GM12874 (cell line): ENCODE measurements around the gene MRPL17.

Experiments used
- TF ChIP-seq, protein P1 (sequence below): IDR thresholded peaks from 2 replicates; pipeline ENCODE4 v1.5.1; 2011; ENCODE audit warnings: low read depth, mild to moderate bottlenecking, control low read depth, low read length, moderate library complexity; ENCODE audit not compliant: insufficient read depth

The MRPL17 gene

DNA sequence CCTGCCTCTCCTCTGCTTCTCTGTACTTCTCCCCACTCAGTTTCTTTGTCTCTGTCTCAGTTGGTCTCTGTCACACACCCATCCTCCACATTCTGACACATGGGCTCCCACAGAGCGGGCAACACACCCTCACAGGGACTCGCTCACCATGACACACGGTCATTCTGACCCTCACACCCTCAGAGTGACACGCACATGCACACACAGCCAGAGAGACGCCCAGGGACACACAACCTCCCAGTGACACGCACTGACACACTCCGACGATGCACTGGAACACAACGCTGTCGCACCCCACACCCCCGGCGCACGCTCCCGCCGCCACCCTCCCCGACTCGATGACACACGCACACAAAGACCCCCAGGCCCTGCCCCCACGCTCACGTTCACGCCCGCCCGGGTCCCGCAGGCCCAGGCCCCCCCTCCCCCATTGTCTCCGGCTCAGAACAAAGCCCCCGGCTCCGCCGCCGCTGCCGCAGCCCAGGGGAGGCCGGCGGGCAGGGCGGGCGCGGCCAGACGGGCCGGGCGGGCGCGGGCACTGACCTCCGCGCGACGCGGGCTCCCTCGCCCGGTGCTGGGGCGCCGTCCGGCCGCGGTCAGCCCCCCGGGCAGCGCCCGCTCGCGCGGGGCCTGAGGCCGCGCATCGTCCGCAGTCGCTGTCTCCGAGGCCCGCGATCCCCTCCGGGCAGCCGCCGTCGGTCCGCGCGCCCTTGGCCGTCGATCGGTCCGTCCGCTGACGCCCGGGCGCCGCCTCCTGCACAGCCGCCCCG, 27.9 kb downstream of the MRPL17 start:
- TF ChIP-seq, protein P1, sequence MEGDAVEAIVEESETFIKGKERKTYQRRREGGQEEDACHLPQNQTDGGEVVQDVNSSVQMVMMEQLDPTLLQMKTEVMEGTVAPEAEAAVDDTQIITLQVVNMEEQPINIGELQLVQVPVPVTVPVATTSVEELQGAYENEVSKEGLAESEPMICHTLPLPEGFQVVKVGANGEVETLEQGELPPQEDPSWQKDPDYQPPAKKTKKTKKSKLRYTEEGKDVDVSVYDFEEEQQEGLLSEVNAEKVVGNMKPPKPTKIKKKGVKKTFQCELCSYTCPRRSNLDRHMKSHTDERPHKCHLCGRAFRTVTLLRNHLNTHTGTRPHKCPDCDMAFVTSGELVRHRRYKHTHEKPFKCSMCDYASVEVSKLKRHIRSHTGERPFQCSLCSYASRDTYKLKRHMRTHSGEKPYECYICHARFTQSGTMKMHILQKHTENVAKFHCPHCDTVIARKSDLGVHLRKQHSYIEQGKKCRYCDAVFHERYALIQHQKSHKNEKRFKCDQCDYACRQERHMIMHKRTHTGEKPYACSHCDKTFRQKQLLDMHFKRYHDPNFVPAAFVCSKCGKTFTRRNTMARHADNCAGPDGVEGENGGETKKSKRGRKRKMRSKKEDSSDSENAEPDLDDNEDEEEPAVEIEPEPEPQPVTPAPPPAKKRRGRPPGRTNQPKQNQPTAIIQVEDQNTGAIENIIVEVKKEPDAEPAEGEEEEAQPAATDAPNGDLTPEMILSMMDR: no peak

DNA sequence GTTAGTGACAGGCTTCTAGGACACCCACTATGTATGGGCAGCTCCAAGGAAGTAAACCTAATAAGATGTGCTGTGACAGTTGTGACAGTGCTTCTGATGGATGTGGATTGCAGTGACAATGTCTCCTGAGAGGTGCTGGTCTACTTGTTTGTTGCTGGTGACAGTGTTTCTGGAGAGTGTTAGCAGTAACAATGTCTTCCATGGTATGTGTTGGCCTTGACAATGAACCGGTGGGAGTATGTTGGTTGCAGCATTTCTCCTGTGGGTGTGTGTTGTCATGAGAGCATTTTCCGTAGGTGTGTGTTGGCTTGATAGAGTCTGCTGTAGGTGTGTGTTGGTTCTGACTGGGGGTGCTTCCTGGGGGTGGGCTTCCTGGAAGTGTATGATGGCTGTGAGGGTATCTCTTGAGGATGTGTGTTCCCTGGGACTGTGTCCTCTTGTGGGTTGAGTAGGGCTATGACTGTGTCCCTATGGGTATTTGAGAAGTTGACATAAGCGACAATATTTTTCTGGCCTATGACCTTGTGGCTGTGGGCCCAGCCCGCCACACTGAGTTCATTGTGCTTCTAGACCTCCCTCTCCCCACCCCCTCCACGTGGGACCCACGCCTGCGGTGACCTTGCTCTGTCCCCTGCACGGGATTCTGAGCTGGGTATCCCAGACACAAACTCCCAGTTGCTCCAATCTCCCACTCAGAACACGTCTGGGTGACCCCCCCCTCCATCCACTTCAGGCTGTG, 28.7 kb downstream of the MRPL17 start:
- TF ChIP-seq, protein P1: no peak

DNA sequence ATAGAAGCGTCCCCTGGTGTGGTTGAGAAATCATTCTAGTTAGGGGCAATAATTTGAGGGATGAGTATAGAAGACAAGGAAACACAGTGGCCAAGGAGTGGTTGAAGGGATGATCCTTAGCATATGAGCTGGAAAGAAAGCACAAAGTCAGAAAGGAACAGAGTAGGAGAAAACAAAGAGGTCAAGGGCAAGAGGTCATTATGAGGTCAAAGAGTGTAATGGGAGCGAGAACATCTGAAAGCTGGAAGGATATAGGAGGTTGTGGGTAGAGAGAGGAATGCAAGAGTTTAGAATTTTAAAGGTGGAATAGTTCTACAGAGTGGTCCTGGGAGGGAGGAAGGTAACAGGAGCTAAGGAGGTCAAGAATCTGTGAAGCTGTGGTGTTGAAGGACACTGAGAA, 29.5 kb downstream of the MRPL17 start:
- TF ChIP-seq, protein P1: no peak

DNA sequence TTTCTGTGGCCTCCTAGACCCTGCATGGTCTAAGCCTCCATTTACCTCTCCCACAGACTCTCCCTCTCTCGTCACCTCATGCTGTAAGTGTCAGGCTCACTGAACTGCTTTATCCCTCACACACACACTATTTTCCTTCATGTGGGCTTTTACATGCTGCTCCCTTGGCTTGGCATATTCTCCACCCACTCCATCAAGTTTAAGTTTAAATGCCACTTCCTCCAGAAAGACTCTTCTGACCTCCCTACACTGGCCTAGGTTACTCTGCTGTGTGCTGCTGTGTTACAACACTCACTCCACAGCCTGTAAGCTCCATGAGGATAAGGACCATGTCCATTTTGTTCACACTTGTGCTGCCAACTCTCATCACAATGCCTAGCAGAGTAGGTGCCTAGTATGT, 30.0 kb downstream of the MRPL17 start:
- TF ChIP-seq, protein P1: no peak

DNA sequence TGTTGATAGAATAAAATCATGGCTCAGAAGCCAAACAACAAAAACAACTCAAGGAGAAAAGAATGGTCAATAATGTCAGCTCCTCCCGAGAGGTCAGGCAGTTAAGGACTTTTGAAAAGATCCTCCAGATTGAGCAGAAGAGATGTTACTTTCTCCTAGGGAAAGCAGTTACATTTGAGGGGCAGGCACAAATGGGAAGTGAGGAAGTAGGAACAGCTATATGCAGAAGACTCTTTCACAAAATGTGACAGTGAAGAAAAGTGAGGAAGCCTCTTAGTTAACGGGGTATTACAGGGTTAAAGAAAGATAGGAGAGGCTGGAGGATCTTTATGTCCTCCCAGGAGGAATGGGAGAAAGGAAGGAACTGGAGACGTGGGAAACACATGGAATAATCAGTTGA, 31.0 kb downstream of the MRPL17 start:
- TF ChIP-seq, protein P1: no peak

DNA sequence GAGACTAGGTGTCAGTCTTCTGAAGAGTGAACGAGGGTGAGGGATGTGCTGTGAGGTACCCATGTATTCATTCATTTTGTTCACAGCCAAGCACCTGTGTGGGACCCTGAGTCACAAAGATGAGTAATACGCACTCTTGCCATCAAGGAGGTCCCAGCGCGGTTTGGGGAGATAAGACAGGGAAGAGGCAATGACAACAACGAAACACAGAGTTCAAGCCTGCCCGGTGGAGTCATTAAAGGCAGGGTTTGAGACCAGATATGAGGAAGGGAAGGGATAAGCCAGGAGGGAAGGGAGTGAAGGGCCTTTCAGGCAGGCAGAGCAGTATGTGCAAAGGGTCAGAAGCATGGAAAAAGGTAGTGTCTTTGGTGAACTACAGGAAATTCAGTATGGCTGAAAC, 32.2 kb downstream of the MRPL17 start:
- TF ChIP-seq, protein P1: no peak

DNA sequence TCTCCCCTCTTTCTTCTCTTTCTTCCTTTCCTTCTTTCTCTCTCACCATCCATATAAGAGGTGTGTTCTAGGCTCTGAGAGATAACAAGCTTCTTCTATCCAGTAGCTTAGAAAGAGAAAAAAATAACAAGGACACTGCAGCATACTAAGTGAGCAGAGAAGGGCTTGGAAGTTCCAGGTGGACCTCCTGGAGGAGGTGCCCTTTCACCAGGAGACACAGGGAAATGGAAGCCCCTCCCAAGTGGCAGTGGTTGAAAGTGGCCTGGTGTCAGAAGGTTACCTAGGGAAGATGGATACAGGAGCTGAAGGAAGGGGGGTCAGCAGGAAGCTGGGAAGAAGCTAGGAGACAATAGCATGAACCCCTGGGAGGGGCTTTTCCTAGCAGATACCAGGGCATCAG, 33.0 kb downstream of the MRPL17 start:
- TF ChIP-seq, protein P1: no peak
